IMR-90 (cell line): ENCODE data around the gene FBXW11. TPM values are rescaled to one million over a fixed set of nuclear protein-coding genes. Genes with fewer than 3 reads are reported as not detected.

Source experiments
- ATAC-seq: fragments of 200-7000 bp; cut with Tn5 transposase; 2 replicates; pipeline ENCODE4 v1.9.1; 2020; ENCODE audit warnings: low read depth, mild to moderate bottlenecking, moderate library complexity
- BruUV-seq: library from RNA; stranded (reverse); fragments of 400-500 nt; replicated peaks from 2 replicates; lab custom pipeline; 2021; lab: Mats Ljungman, UMichigan
- CTCF ChIA-PET: fragments of 300-600 bp; formaldehyde crosslinking; extraction: SDS; loops from one replicate; lab custom pipeline; 2021; ENCODE audit warnings: antibody characterized with exemption; lab: Yijun Ruan, JAX
- POLR2A ChIA-PET: fragments of 300-600 bp; sonication (Branson Sonifier 250); formaldehyde crosslinking; loops from one replicate; lab custom pipeline; 2022; ENCODE audit warnings: antibody characterized with exemption; ENCODE audit not compliant: unreplicated experiment; lab: Charles Lee
- DNase-seq: peaks from one replicate; pipeline ENCODE4 v3.0.0; 2013
- H2AFZ ChIP-seq: replicated peaks from 2 replicates; pipeline ENCODE3; 2013; ENCODE audit warnings: low read length, mild to moderate bottlenecking; ENCODE audit not compliant: poor library complexity
- H2AK5ac ChIP-seq: 2 replicates; pipeline ENCODE4 v1.6.1; 2013; ENCODE audit warnings: low read depth, low read length, inconsistent platforms
- H2AK9ac ChIP-seq: replicated peaks from 2 replicates; pipeline ENCODE3; 2013; ENCODE audit warnings: mild to moderate bottlenecking, low read depth, low read length, moderate library complexity; ENCODE audit not compliant: poor library complexity
- H2BK120ac ChIP-seq: 2 replicates; pipeline ENCODE4 v1.6.1; 2013; ENCODE audit warnings: low read depth, low read length, inconsistent platforms
- H2BK15ac ChIP-seq: 3 replicates; pipeline ENCODE4 v1.6.1; 2013; ENCODE audit warnings: low read depth, low read length, inconsistent platforms
- H2BK20ac ChIP-seq: 2 replicates; pipeline ENCODE4 v1.6.1; 2013; ENCODE audit warnings: low read depth, mild to moderate bottlenecking, inconsistent platforms, low read length, moderate library complexity
- H2BK5ac ChIP-seq: 2 replicates; pipeline ENCODE4 v1.6.1; 2013; ENCODE audit warnings: mild to moderate bottlenecking, low read depth, low read length, inconsistent platforms; ENCODE audit not compliant: poor library complexity, severe bottlenecking
- H3K14ac ChIP-seq: replicated peaks from 2 replicates; pipeline ENCODE4 v1.6.1; 2013; ENCODE audit warnings: low read depth, low read length, inconsistent platforms
- H3K18ac ChIP-seq: 2 replicates; pipeline ENCODE4 v1.6.1; 2013; ENCODE audit warnings: low read depth, low read length, control low read depth
- H3K23ac ChIP-seq: 2 replicates; pipeline ENCODE4 v1.6.1; 2013; ENCODE audit warnings: low read depth, low read length, inconsistent platforms
- H3K27ac ChIP-seq: 2 replicates; pipeline ENCODE4 v1.5.1; 2013; ENCODE audit warnings: mild to moderate bottlenecking, control low read depth, low read length; ENCODE audit not compliant: insufficient read depth
- H3K27me3 ChIP-seq: 2 replicates; pipeline ENCODE4 v1.6.1; 2013; ENCODE audit warnings: low read length; ENCODE audit not compliant: control insufficient read depth, insufficient read depth
- H3K36me3 ChIP-seq: 2 replicates; pipeline ENCODE4 v1.6.1; 2013; ENCODE audit warnings: low read length, mixed read lengths; ENCODE audit not compliant: control insufficient read depth, insufficient read depth
- H3K4ac ChIP-seq: 2 replicates; pipeline ENCODE4 v1.6.1; 2013; ENCODE audit warnings: low read depth, low read length, inconsistent platforms
- H3K4me1 ChIP-seq: 2 replicates; pipeline ENCODE4 v1.6.1; 2013; ENCODE audit warnings: low read length, mixed read lengths; ENCODE audit not compliant: control insufficient read depth, insufficient read depth
- H3K4me2 ChIP-seq: 2 replicates; pipeline ENCODE4 v1.6.1; 2013; ENCODE audit warnings: low read depth, mild to moderate bottlenecking, control low read depth, low read length, moderate library complexity
- H3K4me3 ChIP-seq: 2 replicates; pipeline ENCODE4 v1.5.1; 2013; ENCODE audit warnings: low read depth, mild to moderate bottlenecking, control low read depth, low read length, moderate library complexity; ENCODE audit not compliant: insufficient read depth
- H3K56ac ChIP-seq: 2 replicates; pipeline ENCODE4 v1.6.1; 2013; ENCODE audit warnings: low read length, inconsistent platforms; ENCODE audit not compliant: insufficient read depth; ENCODE audit errors: extremely low read depth
- H3K79me1 ChIP-seq, 2 experiments: 2 replicates each; pipeline ENCODE4 v1.6.1; 2013; ENCODE audit warnings: low read length in 2 of 2, inconsistent platforms in 1 of 2, low read depth in 1 of 2
- H3K9ac ChIP-seq: 2 replicates; pipeline ENCODE4 v1.6.1; 2013; ENCODE audit warnings: low read depth, low read length, control low read depth
- H3K9me1 ChIP-seq: 2 replicates; pipeline ENCODE4 v1.6.1; 2013; ENCODE audit warnings: low read length, inconsistent platforms; ENCODE audit not compliant: insufficient read depth
- H3K9me3 ChIP-seq: 2 replicates; pipeline ENCODE4 v1.6.1; 2013; ENCODE audit warnings: low read length; ENCODE audit not compliant: control insufficient read depth, insufficient read depth
- H4K20me1 ChIP-seq: 2 replicates; pipeline ENCODE4 v1.6.1; 2013; ENCODE audit warnings: low read length, inconsistent platforms; ENCODE audit not compliant: insufficient read depth
- H4K5ac ChIP-seq: 2 replicates; pipeline ENCODE4 v1.6.1; 2013; ENCODE audit warnings: mild to moderate bottlenecking, low read depth, low read length, control low read depth
- H4K8ac ChIP-seq, 2 experiments: 2 replicates each; pipeline ENCODE4 v1.6.1; 2013; ENCODE audit warnings: low read depth in 2 of 2, low read length in 2 of 2, control low read depth in 1 of 2, inconsistent platforms in 1 of 2
- H4K91ac ChIP-seq: 2 replicates; pipeline ENCODE4 v1.6.1; 2013; ENCODE audit warnings: low read depth, low read length, inconsistent platforms; ENCODE audit not compliant: insufficient read depth
- BHLHE40 ChIP-seq: fragments of 150-350 bp; IDR thresholded peaks from 2 replicates; pipeline ENCODE4 v1.6.1; 2016; ENCODE audit warnings: mild to moderate bottlenecking, low read depth, low read length
- CEBPB ChIP-seq: IDR thresholded peaks from 2 replicates; pipeline ENCODE4 v1.6.1; 2012; ENCODE audit warnings: low read depth, low read length, improper control_type of control experiment
- CHD1 ChIP-seq: IDR thresholded peaks from 2 replicates; pipeline ENCODE4 v1.6.1; 2012; ENCODE audit warnings: low read depth, low read length, improper control_type of control experiment
- MAZ ChIP-seq: IDR thresholded peaks from 2 replicates; pipeline ENCODE4 v1.6.1; 2012; ENCODE audit warnings: low read depth, mild to moderate bottlenecking, low read length, improper control_type of control experiment, moderate library complexity, borderline replicate concordance
- RFX5 ChIP-seq: IDR thresholded peaks from 2 replicates; pipeline ENCODE4 v1.8.0; 2012; ENCODE audit warnings: low read depth, mild to moderate bottlenecking, low read length, moderate library complexity
- WGBS, 2 experiments: methylation state at CpG; one replicate each; pipeline versions ENCODE4 v1.1.5 to v1.1.7; 2013; ENCODE audit warnings: missing lambda C conversion rate in 2 of 2; ENCODE audit not compliant: insufficient read length in 1 of 2; ENCODE audit errors: extremely low coverage in 2 of 2; 5-methylcytosine and 5-hydroxymethylcytosine counted together
- dilution Hi-C: fragments of 300-500 bp; cut with HindIII; formaldehyde crosslinking; loops from one replicate; pipeline ENCODE4 v1.14.3; 2018; ENCODE audit warnings: low sequenced_read_pairs; ENCODE audit not compliant: unreplicated experiment
- in situ Hi-C: fragments of 300-500 bp; cut with MboI; formaldehyde crosslinking; loops from 3 replicates; pipeline ENCODE4 v1.14.3; 2019; ENCODE audit warnings: low sequenced_read_pairs, inconsistent platforms, mixed read lengths
- intact Hi-C: fragments of 100-400 bp; cut with micrococcal nuclease; formaldehyde crosslinking; loops from 2 replicates; pipeline ENCODE4 v1.10.0; 2022
- polyA plus RNA-seq, 3 experiments: library from polyadenylated mRNA; depleted of rRNA; stranded (reverse); fragments of >200 nt; gene quantifications; 2 replicates each; pipeline ENCODE4 v1.2.3, GENCODE V29; 2012; ENCODE audit warnings: low replicate concordance in 1 of 3
- total RNA-seq: library from RNA; depleted of rRNA; stranded (reverse); fragments of >200 nt; gene quantifications from 2 replicates; pipeline ENCODE4 v1.2.3, GENCODE V29; 2012
- TF ChIP-seq, protein P1 (sequence below): fragments of 150-350 bp; IDR thresholded peaks from 2 replicates; pipeline ENCODE4 v1.6.1; 2016; ENCODE audit warnings: low read depth, mild to moderate bottlenecking, low read length, moderate library complexity, borderline replicate concordance

The FBXW11 gene
- total and polyA plus RNA-seq, 2 of the 4 experiments (the other 2 are of a cell fraction) = 34.3 to 97.1 TPM

GRCh38 chr5:172043865-172044264 is 37.4 kb upstream of the FBXW11 start:
- H3K4me2 ChIP-seq = no peak overlapping the region
- intact Hi-C loops = loop anchor here (5.0 kb wide), 1 partner anchor 412 kb away; no protein-coding TSS in a partner anchor
- no peak overlapping the region for H2AK9ac ChIP-seq
- H3K14ac ChIP-seq = no peak overlapping the region
- H3K27me3 ChIP-seq = no peaks in the 10 kb centered on the region
- H2AFZ ChIP-seq = no peak overlapping the region
- in situ Hi-C loops = loop anchor here (10.0 to 25.0 kb wide), 3 partner anchors 129 to 629 kb away; partner anchors contain the start of gene FGF18
- 97% methylated on average over 5 of the region's 13 CpGs; no CpG with 5 or more reads in 1 of the 2 experiments for WGBS, 2 experiments
- no TSS peak for BruUV-seq
- H3K79me1 ChIP-seq = peaks cover 0 to under 1% of the 10 kb centered on the region in 2 experiments; a peak in 2 of 4 replicates
- H3K27ac ChIP-seq = no peak overlapping the region
- CTCF ChIA-PET = no interaction called here
- H3K9me1 ChIP-seq = peaks cover 8% of the 10 kb centered on the region
- no peak overlapping the region for H2BK5ac ChIP-seq
- H3K36me3 ChIP-seq = peaks cover 22% of the 10 kb centered on the region
- no peaks in the 10 kb centered on the region for H3K9me3 ChIP-seq
- dilution Hi-C loops = no loop called here
- H4K8ac ChIP-seq = no peak overlapping the region
- DNase-seq = no peak
- H2BK120ac ChIP-seq = no peak overlapping the region
- H3K9ac ChIP-seq = no peak overlapping the region
- H4K5ac ChIP-seq = no peak overlapping the region
- H3K4me3 ChIP-seq = no peak overlapping the region
- no peak overlapping the region for H3K4ac ChIP-seq
- H3K4me1 ChIP-seq = no peaks in the 10 kb centered on the region
- H4K91ac ChIP-seq = no peak overlapping the region
- TF ChIP-seq, protein P1, sequence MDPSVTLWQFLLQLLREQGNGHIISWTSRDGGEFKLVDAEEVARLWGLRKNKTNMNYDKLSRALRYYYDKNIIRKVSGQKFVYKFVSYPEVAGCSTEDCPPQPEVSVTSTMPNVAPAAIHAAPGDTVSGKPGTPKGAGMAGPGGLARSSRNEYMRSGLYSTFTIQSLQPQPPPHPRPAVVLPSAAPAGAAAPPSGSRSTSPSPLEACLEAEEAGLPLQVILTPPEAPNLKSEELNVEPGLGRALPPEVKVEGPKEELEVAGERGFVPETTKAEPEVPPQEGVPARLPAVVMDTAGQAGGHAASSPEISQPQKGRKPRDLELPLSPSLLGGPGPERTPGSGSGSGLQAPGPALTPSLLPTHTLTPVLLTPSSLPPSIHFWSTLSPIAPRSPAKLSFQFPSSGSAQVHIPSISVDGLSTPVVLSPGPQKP = no peak
- TF ChIP-seq MAZ (no peak), CHD1 (no peak), RFX5 (no peak), CEBPB (no peak), BHLHE40 (no peak)
- no peak overlapping the region for H3K56ac ChIP-seq
- H2BK20ac ChIP-seq = no peak overlapping the region
- no peaks in the 10 kb centered on the region for H4K20me1 ChIP-seq
- no peak overlapping the region for H2AK5ac ChIP-seq
- no peak overlapping the region for H2BK15ac ChIP-seq
- no peak overlapping the region for H3K18ac ChIP-seq
- POLR2A ChIA-PET = no interaction called here
- H3K23ac ChIP-seq = no peak overlapping the region
- no peak for ATAC-seq
